Activated CD4-positive, alpha-beta T cell treated with anti-CD3 and anti-CD28 coated beads for 1 hour (primary cell): ENCODE data around the gene BCL11A.

Experiments used
- DNase-seq: peaks from one replicate; pipeline ENCODE4 v3.0.0-alpha.2; 2020

The BCL11A gene

DNA sequence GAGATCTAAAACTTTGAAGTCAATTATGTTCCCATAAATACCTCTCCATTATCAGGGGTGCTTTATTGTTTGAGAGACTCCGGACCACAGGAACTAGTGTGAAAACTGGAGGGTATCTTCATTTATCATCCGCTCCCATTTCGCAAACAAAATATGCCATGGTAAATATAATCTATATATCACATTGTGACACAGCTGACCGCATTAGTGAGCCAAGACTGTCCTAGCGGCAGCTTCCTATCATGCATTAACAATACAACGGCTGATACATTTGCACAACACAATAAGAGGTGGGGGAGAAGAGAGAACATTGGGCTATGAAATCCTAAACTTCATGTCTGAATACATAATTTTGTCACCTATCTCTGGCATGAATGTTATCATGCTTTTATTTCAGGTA is 29.5 kb downstream of the BCL11A start:
- no peak for DNase-seq

DNA sequence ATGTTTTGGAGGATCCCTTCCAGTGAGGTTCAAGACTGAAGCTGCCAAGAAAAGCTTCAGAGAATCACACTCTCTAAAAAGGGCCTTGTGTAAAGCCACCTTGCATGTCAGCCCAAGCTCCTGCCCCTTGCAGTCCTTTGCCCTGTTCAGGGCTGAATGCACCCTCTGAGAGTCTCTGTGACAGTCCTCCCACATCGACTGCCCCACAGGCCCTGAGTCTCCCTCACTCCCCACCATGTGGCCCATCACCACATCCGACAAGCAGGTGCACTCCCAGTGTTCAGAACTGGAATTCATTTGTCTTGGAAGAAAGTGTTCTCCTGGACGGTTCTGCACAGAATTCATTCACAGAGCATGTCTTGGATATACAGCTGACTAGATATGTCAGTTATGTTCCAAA is 31.0 kb downstream of the BCL11A start:
- no peak for DNase-seq

GRCh38 chr2:60521626-60522025 is 31.8 kb downstream of the BCL11A start:
- DNase-seq: no peak

DNA sequence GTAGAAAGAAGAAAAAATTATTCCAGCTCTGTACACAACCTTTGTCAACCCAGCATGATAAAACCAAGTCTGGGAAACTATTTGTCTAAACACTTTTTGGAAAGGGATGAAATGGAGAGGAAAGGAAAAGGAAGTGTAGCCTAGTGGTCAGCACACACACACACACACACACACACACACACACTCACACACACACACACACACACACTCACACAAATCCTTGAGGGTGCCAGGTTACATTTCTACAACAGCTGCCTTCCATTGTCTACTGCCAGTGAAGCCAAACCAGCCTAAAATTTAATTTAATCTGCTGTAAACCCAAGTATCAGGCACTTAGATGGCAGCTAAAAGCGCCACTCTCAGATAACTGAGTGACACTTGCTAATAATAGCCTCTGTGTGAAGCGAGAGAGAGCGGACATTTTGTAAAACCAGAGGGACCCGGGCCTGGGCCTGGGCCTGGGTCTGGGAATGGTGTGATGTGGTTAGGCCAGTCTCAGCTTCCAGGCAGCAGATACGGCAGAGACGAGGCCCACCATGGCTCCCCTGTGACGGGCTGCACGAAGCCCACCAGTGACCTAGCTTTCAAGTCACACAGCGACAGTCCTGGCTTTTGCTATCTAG is 32.4 kb downstream of the BCL11A start:
- no peak for DNase-seq

DNA sequence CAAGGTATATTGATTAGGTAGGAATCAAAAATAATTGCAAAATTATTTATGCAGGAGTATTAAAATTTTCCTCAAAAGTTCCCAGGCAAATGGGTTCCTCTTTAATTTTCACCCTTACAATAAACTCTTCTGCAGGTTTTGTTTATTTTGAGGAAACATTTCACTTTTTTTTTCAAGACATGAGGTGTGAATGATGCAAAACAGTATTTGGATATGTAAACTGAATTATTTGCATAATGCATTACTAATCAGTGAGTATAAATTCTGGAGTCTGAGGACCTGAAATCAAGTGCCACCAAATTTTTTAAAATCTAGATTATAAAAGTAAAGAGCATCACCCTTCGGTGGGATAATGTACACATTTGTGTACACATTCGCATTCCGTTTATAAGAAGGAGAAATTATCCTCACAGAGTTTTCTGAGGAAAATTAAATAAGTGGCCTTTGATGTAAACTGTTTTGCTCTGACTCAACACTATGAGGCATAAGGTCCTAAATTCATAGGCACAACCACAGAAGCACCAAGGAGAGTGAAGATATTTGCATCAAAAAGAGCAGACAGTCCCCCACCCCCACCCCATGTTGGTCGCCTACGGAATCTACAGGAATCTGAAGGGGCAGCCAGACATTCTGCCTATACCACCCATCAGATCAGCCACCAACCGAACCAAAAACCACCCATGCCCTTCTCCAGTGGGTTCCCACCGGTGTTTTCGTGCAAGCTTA is 33.1 kb downstream of the BCL11A start:
- DNase-seq: no peak

DNA sequence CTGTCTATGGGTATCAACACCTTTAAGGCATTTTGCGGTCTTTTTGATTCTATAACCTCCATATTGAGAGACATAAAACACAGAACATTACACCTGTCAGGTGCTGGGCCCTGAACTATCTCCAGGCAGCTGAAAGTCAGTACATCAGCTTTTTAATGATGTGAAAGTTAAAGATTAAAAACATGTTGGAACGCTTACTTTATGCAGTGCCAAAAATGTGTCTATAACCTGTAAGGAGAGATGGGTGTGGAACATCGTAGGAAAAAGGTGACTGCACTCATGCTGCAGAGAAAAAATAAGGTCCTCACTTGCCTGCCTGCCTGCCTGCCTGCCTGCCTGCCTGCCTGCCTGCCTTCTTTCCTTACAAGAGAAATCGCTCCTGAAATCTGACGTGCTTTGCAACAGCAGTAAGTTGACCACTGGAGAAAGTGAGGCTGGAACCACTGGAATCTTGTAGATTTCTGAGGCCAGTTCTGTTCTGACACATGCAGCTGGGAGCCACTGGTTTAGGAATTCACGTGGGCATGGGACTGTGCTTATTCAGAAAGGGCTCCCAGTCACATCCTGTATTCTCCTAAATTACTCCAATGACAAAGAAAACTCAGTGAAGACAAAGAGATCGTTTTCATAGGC is 34.1 kb downstream of the BCL11A start:
- no peak for DNase-seq

GRCh38 chr2:60518567-60518966 is 34.9 kb downstream of the BCL11A start:
- no peak for DNase-seq

DNA sequence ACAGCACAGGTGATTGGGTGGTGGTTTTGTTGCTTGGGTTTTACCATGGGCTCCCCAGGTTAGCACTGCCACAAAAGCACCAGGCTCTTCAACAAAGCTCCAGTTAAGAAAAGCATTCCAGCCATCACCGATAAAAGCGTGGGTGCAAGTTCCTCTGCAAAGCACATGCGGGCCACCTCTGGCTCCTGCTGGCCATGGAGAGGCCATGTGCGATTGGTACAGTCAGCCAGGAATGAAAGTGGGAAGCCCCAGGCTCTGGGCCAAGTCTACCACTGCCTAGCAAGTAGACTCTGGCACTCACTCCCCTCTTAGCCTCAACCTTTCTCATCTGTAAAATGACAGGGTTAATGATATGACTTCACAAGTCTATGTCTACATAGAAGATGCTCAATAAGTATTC is 36.0 kb downstream of the BCL11A start:
- DNase-seq: no peak

- DNase-seq: no peak
Observed at GRCh38 chr2:60516826-60517225, 36.6 kb downstream of the BCL11A start.

GRCh38 chr2:60516383-60516811 is 37.1 kb downstream of the BCL11A start:
- no peak for DNase-seq

GRCh38 chr2:60515721-60516226 is 37.7 kb downstream of the BCL11A start:
- DNase-seq: no peak

- no peak for DNase-seq
Observed at GRCh38 chr2:60513996-60514395, 39.5 kb downstream of the BCL11A start.

- DNase-seq: no peak
Observed at GRCh38 chr2:60513191-60513590, 40.3 kb downstream of the BCL11A start.

DNA sequence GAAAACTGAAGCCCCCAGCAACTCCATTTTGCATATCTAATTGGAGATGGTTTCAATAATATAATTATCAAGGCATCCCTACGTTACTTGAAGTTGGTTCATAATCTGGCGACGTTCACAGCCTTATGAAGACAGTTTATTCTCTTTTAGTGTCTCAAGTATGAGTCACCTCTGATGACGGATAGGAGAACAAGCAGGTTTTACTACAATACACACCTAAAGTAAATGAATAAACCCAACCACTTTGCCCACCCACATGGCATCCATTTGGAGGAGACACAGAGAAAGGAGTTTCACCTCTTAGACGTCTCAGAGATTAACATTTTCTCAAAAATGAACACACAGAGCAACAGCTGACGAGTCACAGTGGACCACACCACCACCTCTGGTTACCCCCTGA is 40.8 kb downstream of the BCL11A start:
- DNase-seq: no peak

- no peak for DNase-seq
Observed at GRCh38 chr2:60512062-60512622, 41.3 kb downstream of the BCL11A start.

DNA sequence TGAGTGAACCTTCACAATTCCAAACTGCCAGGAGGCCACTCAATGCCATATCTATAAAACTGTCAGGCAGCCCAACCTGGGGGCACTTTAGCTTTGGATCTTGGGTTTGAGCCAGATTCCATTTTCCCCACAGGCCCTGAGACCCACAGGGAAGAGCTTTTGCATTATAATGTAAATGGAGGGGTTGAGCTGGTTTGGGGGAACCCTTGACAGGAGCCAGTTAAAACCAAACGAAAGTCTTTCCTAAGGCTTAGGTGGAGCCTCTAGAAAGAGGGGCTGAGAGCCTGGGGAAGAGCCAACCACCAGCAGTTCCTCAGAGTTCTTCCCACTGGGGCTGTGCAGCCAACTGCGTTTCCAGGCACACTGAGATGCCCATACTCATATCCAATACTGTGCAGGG is 42.7 kb downstream of the BCL11A start:
- no peak for DNase-seq

DNA sequence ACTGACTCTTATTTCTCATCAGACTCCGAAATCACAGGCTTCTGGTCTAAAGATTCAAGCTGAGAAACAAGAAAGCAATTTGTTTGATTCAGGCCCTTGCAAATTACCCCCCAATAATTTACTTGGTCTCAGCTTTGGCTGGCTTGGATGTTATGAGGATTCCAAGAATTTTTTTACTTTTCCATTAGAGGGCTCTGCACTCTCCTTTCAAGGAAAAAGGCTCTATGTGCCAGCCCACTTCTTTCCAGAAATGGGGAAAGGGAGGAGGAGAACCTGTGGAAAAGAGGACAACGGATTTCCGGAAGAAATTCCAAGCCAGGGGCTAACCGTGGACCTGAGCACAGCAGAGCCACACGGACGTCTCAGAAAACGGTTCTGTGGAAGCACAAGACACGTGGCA is 44.4 kb downstream of the BCL11A start:
- DNase-seq: no peak

DNA sequence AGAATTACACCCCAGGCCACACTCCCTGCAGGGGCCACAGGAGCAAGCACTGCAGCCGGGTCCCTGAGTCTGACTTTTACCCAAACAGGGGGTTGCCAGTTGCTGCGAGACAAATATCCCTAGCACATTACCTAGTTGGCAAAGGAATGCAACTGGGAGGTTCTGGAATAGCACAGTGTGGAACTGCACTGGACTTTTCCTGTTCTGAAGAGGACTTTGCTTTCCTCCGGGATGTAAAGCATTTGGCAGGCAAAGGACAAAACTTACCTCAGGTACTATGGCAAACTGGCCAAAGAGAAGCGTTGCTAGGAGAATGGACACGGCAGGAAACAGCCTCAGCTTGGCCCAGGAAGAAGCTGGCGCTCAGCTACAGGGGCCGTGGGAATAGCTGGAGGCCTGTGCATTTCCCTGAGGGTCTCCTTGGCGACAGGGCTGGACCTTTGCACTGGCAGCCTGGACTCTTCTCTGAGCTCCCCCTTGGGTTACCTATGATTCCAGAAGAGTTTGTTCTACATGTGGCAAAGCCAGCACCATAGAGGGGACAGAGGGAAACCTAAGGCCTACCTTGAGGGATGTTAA is 45.0 kb downstream of the BCL11A start:
- DNase-seq: no peak

GRCh38 chr2:60507211-60507965 is 46.1 kb downstream of the BCL11A start:
- no peak for DNase-seq

- no peak for DNase-seq
Observed at GRCh38 chr2:60505880-60506260, 47.6 kb downstream of the BCL11A start.

DNA sequence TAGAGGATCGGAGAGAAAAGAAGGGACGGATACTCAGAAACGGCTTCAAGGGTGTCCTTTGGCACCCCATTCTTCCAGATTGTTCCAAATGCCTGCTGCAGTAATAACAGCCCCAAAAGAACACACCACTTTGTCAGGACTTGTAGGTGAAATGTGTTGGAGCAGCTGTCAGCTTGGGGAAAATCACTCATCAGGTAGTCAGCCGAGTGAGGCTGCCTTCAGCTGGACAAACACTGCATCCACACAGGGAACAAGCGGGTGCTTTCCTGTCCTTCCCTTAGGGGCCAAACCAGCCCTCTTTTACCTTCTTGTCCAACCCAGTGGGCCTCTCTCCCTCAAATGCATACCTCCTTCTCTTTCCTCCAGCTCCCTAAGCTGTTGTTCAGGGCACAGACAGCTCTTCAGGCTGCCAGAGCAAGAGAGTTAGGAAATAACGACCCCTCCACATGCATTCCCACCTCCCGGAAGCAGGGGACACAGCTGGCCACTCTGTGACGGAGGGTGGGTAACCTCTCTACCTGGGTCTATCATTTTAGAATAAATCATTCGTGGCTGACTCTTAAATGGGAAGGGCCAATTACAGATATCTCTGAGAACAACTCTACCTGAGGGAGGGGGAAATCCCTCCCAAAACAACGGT is 48.1 kb downstream of the BCL11A start:
- DNase-seq: no peak

GRCh38 chr2:60504049-60504448 is 49.4 kb downstream of the BCL11A start:
- no peak for DNase-seq
